HG03139 (cell line): ENCODE data around the gene FAHD2B.
"Not testable (repeated sequence)": the region's sequence is repeated elsewhere in the genome, so short reads cannot be mapped to it uniquely, and the experiment has no call there.

Experiments used
- ATAC-seq: cut with Tn5 transposase; IDR thresholded peaks from one replicate; pipeline ENCODE4 v1.9.1; 2021; ENCODE audit not compliant: unreplicated experiment

Gene FAHD2B

DNA sequence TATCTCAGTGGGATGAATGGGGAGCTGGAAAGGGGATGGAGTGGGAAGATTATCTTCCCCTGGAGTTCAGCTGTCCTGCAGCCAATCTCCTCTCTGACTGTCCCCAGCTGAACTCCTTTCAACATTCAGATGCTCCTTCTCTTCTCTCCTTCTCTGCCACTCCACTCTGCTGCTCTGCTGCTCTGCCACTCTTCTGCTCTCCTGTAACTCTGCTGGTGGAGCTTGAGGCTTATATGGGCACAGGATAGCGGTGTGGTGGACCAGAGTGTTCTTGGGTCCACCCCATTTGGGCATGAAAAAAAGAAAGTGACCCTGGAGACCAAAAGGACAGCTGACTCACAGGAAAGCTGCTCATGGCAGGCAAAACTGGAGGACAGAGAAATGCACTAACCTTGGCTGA is 26.6 kb downstream of the FAHD2B start:
- no peak for ATAC-seq

DNA sequence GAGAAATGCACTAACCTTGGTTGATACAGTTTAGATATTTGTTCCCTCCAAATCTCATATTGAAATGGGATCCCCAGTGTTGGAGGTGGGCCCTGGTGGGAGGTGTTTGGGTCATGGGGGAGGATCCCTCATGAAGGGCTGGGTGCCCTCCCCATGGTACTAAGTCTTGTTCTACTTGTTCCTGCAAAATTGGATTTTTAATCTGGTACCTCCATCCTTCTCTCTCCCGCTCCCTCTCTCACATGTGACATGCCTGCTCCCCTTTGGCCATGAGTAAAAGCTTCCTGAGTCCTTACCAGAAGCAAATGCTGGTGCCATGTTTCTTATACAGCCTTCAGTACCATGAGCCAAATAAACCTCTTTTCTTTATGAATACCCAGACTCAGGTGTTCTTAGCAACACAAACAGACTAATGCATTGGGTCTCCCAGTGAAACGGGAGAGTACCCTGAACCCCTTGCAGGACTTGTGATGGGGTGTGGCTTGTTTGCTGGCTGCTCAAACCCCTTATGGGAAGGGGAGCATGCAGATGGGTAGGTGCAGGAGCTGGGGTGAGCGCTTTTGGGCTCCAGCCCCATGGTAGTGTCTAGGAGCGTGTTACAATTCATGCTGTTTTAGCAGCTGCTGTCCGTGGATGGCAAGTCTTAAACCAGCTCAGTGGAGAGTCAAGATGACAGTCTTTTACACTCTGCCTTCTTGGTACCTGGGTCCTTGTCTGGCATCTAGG is 27.2 kb downstream of the FAHD2B start:
- no peak for ATAC-seq

DNA sequence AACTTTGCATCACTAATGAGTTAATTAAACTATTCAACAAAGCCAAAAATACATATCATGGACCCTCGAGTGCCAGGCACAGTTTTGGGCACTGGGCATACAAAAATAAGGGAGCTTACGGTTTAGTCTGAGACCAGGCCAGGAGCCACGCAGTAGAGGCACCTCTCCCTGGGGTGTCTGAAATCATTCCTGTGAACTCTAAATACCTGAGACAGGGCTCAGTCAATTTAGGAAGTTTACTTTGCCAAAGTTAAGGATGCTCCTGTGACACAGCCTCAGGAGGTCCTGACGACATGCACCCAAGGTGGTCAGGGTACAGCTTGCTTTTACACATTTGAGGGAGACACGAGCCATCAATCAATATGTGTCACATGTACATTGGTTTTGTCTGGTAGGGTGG is 28.7 kb downstream of the FAHD2B start:
- not testable (repeated sequence) for ATAC-seq

DNA sequence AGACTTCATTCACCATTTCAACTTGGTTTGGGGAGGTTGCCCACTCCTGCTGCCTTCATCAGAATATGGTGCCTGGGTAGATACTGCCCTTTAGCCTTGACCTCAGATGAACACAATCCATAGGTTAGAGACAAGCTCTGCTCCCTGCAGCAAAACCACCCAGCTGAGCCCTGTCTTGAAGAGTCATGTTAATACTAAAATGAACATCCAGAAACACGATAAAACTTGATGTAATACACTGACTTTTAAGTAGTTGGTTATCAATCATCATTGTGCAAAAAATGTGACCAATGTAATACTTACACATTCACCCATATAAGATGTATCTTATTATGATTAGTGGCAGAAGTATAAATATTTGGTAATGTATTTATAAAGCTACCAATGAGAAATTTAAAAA is 32.7 kb downstream of the FAHD2B start:
- ATAC-seq: not testable (repeated sequence)

DNA sequence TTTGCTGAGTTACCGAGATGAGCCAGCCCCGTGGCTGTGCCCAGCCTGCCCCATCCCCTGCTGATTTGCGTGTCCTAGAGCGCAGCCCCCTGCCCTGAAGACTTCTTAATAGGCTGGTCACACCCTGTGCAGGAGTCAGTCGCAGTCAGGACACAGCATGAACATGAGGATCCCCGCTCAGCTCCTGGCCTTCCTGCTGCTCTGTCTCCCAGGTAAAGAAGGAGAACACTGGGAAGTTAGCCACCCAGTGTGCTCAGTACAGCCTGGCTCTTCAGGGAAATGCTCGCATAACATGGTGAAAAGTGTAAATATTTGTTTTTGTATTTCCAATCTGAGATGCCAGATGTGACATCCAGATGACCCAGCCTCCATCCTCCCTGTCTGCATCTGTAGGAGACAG is 34.9 kb downstream of the FAHD2B start:
- ATAC-seq: not testable (repeated sequence)

DNA sequence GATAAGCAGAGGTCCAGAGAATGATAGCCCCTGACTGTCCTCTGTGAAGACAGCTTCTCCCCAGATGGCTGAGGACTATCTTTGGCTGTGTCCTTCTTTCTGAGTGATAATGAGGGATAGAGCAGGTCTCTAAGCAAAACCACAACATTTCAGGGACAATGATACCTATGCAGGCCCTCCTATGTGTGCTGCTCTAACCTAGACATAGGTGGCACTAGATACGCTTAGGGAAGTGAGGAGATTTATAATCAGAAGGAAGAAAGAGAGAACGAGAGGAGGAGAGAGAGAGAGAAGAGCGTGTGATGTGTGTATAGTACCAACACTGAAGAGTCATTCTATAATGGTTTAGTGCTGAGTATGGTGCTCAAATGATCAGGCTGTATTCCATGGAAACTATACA is 38.5 kb downstream of the FAHD2B start:
- ATAC-seq: not testable (repeated sequence)

DNA sequence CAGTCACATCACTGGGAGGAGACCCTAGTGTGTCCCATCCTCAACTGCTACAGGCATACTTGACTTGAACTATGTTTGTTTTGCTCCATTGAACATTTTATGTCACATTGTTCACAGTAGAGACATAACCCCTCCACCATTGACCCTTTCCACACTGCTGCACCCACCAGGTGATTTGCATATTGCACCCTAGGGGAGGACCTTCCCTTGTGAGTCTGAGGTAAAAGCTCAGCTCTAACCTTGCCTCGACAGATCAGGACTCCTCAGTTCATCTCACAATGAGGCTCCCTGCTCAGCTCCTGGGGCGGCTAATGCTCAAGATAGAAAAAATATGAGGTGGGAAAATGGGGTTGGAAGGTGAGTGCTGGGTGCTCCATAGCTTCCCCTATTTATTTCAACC is 44.6 kb downstream of the FAHD2B start:
- not testable (repeated sequence) for ATAC-seq

DNA sequence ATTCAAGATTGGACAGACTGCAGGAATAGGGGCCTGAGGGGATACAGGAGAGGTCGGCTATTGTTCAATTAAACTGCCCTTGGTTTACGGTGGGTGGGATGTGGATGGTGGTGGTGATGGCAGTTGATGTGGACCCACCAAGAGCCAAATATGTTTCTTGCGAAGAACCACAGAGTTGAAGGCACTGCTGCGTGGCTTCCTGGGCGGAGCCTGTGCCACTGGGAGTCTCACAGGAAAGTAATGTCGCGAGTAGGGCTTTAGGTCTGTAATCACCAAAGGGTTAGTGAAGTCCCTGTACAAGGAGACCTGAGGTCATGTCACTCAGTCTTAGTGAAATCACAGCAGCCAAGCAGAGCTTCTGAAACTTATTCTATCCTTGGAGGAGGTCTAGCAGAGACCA is 46.2 kb downstream of the FAHD2B start:
- not testable (repeated sequence) for ATAC-seq

DNA sequence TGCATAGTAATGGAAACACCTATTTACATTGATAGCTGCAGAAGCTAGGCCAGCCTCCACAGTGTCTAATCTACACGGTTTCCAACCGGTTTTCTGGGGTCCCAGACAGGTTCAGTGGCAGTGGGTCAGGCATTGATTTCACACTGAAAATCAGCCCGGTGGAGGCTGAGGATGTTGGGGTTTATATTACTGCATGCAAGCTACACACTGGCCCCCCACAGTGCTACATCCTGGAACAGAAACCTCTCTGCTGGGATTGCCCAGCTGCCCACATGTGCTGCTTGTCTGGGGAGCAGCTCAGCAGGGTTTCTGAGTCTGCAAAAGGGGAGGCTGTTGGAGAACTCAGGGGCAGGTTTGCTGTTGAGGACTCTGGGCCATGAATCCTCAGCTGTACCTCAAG is 48.0 kb downstream of the FAHD2B start:
- not testable (repeated sequence) for ATAC-seq

DNA sequence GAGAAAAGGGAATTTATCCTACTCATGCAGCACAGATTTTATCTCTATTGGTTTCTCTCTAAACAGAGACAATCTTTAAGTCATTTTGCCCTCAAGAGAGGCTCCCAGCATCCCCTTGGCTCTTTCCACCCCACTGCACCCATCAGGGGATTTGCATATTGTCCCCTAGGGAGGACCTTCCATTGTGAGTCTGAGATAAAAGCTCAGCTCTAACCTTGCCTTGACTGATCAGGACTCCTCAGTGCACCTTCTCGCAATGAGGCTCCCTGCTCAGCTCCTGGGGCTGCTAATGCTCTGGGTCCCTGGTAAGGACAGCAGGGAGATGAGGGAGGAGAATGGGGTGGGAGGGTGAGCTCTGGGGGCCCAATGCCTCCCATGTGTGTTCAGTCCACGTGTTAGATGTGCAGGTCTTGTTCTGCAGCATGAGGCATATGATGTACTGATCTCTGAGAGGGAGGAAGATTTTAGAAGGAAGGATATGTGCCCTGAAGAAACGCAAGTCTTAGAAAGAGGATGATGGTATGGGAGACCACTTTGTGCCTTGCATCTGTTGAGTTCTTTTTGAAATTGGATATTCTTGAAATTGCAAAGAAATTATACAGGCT is 48.7 kb downstream of the FAHD2B start:
- ATAC-seq: not testable (repeated sequence)
